HG02973 (cell line): ENCODE measurements around the gene MACROH2A1.

Experiments
- ATAC-seq: cut with Tn5 transposase; IDR thresholded peaks from one replicate; pipeline ENCODE4 v1.9.1; 2021; ENCODE audit warnings: moderate library complexity; ENCODE audit not compliant: unreplicated experiment

The MACROH2A1 gene

GRCh38 chr5:135319928-135320606 lies 79.0 kb downstream of the MACROH2A1 start:
- no peak for ATAC-seq

- no peak for ATAC-seq
Measured at GRCh38 chr5:135319458-135319857, 79.6 kb downstream of the MACROH2A1 start.

GRCh38 chr5:135318924-135319323 lies 80.1 kb downstream of the MACROH2A1 start:
- no peak for ATAC-seq

GRCh38 chr5:135318037-135318436 lies 81.0 kb downstream of the MACROH2A1 start:
- no peak for ATAC-seq

- ATAC-seq, result no peak
Measured at GRCh38 chr5:135317286-135317685, 81.7 kb downstream of the MACROH2A1 start.

GRCh38 chr5:135315386-135315785 lies 83.6 kb downstream of the MACROH2A1 start:
- ATAC-seq, result no peak

GRCh38 chr5:135313946-135314345 lies 85.1 kb downstream of the MACROH2A1 start:
- ATAC-seq, result no peak

GRCh38 chr5:135313405-135313804 lies 85.6 kb downstream of the MACROH2A1 start:
- no peak for ATAC-seq

GRCh38 chr5:135312255-135312935 lies 86.6 kb downstream of the MACROH2A1 start:
- no peak for ATAC-seq

GRCh38 chr5:135310328-135310989 lies 88.6 kb downstream of the MACROH2A1 start:
- no peak for ATAC-seq

GRCh38 chr5:135309391-135310327 lies 89.4 kb downstream of the MACROH2A1 start:
- no peak for ATAC-seq

GRCh38 chr5:135308752-135309151 lies 90.3 kb downstream of the MACROH2A1 start:
- ATAC-seq, result no peak

GRCh38 chr5:135308245-135308644 lies 90.8 kb downstream of the MACROH2A1 start:
- no peak for ATAC-seq

- no peak for ATAC-seq
Measured at GRCh38 chr5:135307143-135307903, 91.7 kb downstream of the MACROH2A1 start.

- no peak for ATAC-seq
Measured at GRCh38 chr5:135306557-135306956, 92.5 kb downstream of the MACROH2A1 start.

- no peak for ATAC-seq
Measured at GRCh38 chr5:135304352-135305221, 94.4 kb downstream of the MACROH2A1 start.

GRCh38 chr5:135303582-135304173 lies 95.4 kb downstream of the MACROH2A1 start:
- ATAC-seq, result no peak

GRCh38 chr5:135296900-135297816 lies 101.9 kb downstream of the MACROH2A1 start:
- no peak for ATAC-seq
